HepG2 (cell line): ENCODE data around the gene UBXN6.

Source experiments
- MEIS2 ChIP-seq: sonication (generic); formaldehyde crosslinking; IDR thresholded peaks from 2 replicates; pipeline ENCODE4 v1.9.0; 2021; ENCODE audit warnings: mild to moderate bottlenecking, missing genetic modification reagents
- SMAD1 ChIP-seq: sonication (generic); formaldehyde crosslinking; IDR thresholded peaks from 2 replicates; pipeline ENCODE4 v1.4.0; 2020; ENCODE audit warnings: missing genetic modification reagents, low read depth, mild to moderate bottlenecking, borderline replicate concordance
- TAF1 ChIP-seq: sonication (generic); formaldehyde crosslinking; IDR thresholded peaks from 2 replicates; pipeline ENCODE4 v1.4.0; 2020; ENCODE audit warnings: missing genetic modification reagents
- TGIF2 ChIP-seq: IDR thresholded peaks from 2 replicates; pipeline ENCODE4 v1.6.1; 2016; ENCODE audit warnings: control low read depth, missing compliant biosample characterization
- ZNF24 ChIP-seq: fragments of 450-650 bp; IDR thresholded peaks from 2 replicates; pipeline ENCODE4 v1.6.1; 2017; ENCODE audit warnings: antibody characterized with exemption, mild to moderate bottlenecking
- TF ChIP-seq, protein P1 (sequence below): sonication (generic); formaldehyde crosslinking; IDR thresholded peaks from 2 replicates; pipeline ENCODE4 v1.5.0; 2020; ENCODE audit warnings: mild to moderate bottlenecking, missing genetic modification reagents, moderate library complexity
- TF ChIP-seq, protein P2 (sequence below): sonication (generic); formaldehyde crosslinking; IDR thresholded peaks from 2 replicates; pipeline ENCODE4 v1.9.0; 2021; ENCODE audit warnings: missing genetic modification reagents, borderline replicate concordance
- TF ChIP-seq, protein P3 (sequence below): sonication (generic); formaldehyde crosslinking; conservative IDR thresholded peaks from 2 replicates; pipeline ENCODE4 v1.5.0; 2020; ENCODE audit warnings: missing genetic modification reagents

DNA sequence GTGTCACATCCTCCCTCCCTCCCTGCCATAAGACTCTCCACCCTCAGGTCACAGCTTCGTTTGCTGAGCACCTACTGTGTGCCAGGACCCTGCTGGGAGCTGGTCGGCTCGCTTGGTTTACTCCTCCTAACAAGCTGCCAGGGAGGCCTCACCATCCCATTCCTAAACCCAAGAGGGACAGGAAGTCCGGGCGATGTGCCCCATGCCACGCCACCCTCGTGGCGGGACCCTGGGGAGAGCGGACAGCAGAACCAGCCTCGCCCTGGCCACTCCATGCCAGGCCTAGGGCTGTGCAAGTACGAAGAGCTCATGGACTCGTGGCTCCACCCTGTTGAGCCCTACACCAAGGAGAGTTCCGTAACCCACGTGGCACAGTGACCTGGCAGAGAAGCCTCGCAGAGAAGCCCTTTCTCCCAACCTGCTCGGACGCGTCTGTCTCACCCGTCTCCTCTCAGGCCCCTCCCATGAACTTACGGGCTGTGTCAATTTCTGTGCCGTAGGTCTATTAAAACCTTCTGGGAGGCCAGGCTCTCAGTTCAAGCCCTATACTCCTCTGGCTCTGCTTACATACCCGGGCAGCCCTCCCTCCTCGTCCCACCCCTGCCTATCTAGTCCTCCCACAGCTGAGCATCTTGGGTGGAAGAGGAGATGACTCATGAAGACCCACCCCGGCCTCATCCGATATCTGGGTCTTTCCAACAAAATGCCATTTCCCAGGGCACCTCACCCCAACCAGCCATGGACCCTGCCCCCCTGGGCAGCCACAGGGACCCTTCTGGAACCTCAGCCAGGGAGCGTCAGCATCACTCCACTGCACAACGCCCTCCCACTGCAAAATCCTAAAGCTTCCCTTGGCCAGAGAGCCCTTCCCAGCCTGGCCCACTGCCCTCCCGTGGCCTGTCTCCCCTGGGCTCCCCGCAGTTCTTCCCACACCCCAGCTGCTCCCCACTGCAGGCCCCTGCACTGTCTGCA lies 2.6 kb downstream of the UBXN6 start:
- TF ChIP-seq, protein P1, sequence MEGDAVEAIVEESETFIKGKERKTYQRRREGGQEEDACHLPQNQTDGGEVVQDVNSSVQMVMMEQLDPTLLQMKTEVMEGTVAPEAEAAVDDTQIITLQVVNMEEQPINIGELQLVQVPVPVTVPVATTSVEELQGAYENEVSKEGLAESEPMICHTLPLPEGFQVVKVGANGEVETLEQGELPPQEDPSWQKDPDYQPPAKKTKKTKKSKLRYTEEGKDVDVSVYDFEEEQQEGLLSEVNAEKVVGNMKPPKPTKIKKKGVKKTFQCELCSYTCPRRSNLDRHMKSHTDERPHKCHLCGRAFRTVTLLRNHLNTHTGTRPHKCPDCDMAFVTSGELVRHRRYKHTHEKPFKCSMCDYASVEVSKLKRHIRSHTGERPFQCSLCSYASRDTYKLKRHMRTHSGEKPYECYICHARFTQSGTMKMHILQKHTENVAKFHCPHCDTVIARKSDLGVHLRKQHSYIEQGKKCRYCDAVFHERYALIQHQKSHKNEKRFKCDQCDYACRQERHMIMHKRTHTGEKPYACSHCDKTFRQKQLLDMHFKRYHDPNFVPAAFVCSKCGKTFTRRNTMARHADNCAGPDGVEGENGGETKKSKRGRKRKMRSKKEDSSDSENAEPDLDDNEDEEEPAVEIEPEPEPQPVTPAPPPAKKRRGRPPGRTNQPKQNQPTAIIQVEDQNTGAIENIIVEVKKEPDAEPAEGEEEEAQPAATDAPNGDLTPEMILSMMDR (CRISPR knock-in tag), result no peak
- no peak for TF ChIP-seq TAF1
- TF ChIP-seq ZNF24, result no peak
- no peak for TF ChIP-seq MEIS2
- no peak for TF ChIP-seq SMAD1 (CRISPR knock-in tag)
- TF ChIP-seq, protein P2, sequence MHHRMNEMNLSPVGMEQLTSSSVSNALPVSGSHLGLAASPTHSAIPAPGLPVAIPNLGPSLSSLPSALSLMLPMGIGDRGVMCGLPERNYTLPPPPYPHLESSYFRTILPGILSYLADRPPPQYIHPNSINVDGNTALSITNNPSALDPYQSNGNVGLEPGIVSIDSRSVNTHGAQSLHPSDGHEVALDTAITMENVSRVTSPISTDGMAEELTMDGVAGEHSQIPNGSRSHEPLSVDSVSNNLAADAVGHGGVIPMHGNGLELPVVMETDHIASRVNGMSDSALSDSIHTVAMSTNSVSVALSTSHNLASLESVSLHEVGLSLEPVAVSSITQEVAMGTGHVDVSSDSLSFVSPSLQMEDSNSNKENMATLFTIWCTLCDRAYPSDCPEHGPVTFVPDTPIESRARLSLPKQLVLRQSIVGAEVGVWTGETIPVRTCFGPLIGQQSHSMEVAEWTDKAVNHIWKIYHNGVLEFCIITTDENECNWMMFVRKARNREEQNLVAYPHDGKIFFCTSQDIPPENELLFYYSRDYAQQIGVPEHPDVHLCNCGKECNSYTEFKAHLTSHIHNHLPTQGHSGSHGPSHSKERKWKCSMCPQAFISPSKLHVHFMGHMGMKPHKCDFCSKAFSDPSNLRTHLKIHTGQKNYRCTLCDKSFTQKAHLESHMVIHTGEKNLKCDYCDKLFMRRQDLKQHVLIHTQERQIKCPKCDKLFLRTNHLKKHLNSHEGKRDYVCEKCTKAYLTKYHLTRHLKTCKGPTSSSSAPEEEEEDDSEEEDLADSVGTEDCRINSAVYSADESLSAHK (CRISPR knock-in tag), result no peak
- no peak for TF ChIP-seq TGIF2
- TF ChIP-seq, protein P3, sequence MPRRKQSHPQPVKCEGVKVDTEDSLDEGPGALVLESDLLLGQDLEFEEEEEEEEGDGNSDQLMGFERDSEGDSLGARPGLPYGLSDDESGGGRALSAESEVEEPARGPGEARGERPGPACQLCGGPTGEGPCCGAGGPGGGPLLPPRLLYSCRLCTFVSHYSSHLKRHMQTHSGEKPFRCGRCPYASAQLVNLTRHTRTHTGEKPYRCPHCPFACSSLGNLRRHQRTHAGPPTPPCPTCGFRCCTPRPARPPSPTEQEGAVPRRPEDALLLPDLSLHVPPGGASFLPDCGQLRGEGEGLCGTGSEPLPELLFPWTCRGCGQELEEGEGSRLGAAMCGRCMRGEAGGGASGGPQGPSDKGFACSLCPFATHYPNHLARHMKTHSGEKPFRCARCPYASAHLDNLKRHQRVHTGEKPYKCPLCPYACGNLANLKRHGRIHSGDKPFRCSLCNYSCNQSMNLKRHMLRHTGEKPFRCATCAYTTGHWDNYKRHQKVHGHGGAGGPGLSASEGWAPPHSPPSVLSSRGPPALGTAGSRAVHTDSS (CRISPR knock-in tag), result no peak
